HepG2 (cell line): ENCODE data around the gene KLHL21. TPM values are rescaled to one million over a fixed set of nuclear protein-coding genes. Genes with fewer than 3 reads are reported as not detected.
A peak's percentile ranks its signal among the peaks of the same experiment; 100 is the strongest.

Experiments
- CBFB ChIP-seq: sonication (generic); formaldehyde crosslinking; IDR thresholded peaks from 2 replicates; pipeline ENCODE4 v1.4.0; 2020; ENCODE audit warnings: missing genetic modification reagents
- CBX1 ChIP-seq: IDR thresholded peaks from one replicate; pipeline ENCODE4 v1.6.1; 2016; ENCODE audit warnings: antibody characterized with exemption, low read depth
- DMAP1 ChIP-seq: IDR thresholded peaks from 2 replicates; pipeline ENCODE4 v1.6.1; 2016
- DR1 ChIP-seq: sonication (generic); formaldehyde crosslinking; IDR thresholded peaks from 2 replicates; pipeline ENCODE4 v1.8.0; 2021; ENCODE audit warnings: mild to moderate bottlenecking, missing genetic modification reagents, inconsistent platforms
- E2F5 ChIP-seq: sonication (generic); formaldehyde crosslinking; conservative IDR thresholded peaks from 2 replicates; pipeline ENCODE4 v1.4.0; 2020; ENCODE audit warnings: missing genetic modification reagents
- EHMT2 ChIP-seq: fragments of 200-600 bp; sonication (generic); IDR thresholded peaks from 2 replicates; pipeline ENCODE4 v1.7.0; 2017; ENCODE audit warnings: antibody characterized with exemption, low read depth, low read length, borderline replicate concordance
- EP300 ChIP-seq, 3 experiments: sonication (generic) in 1 of 3; formaldehyde crosslinking in 1 of 3; IDR thresholded peaks; 2 replicates each; pipeline versions ENCODE4 v1.5.1 to v1.6.1; 2011 to 2020; ENCODE audit warnings: low read depth in 2 of 3, low read length in 2 of 3, borderline replicate concordance in 1 of 3, improper control_type of control experiment in 1 of 3, mild to moderate bottlenecking in 1 of 3, missing genetic modification reagents in 1 of 3, moderate library complexity in 1 of 3
- FOXM1 ChIP-seq: sonication (generic); formaldehyde crosslinking; IDR thresholded peaks from 2 replicates; pipeline ENCODE4 v1.5.0; 2020; ENCODE audit warnings: missing genetic modification reagents
- HES4 ChIP-seq: sonication (generic); formaldehyde crosslinking; IDR thresholded peaks from 2 replicates; pipeline ENCODE4 v1.9.0; 2021; ENCODE audit warnings: mild to moderate bottlenecking, missing genetic modification reagents, borderline replicate concordance
- NFIB ChIP-seq: sonication (generic); formaldehyde crosslinking; IDR thresholded peaks from 2 replicates; pipeline ENCODE4 v1.9.0; 2021; ENCODE audit warnings: missing genetic modification reagents, mild to moderate bottlenecking, borderline replicate concordance
- PHF5A ChIP-seq: IDR thresholded peaks from one replicate; pipeline ENCODE4 v1.6.1; 2018; ENCODE audit warnings: low read depth, missing genetic modification reagents; ENCODE audit not compliant: unreplicated experiment
- PRPF4 ChIP-seq: fragments of 200-400 bp; formaldehyde crosslinking; IDR thresholded peaks from 2 replicates; pipeline ENCODE4 v1.6.1; 2016; ENCODE audit warnings: low read length, low read depth; ENCODE audit not compliant: poor library complexity, severe bottlenecking
- PTBP1 ChIP-seq: fragments of 200-400 bp; formaldehyde crosslinking; IDR thresholded peaks from 2 replicates; pipeline ENCODE4 v1.6.1; 2018; ENCODE audit warnings: low read length, low read depth; ENCODE audit not compliant: poor library complexity, severe bottlenecking
- RBAK ChIP-seq: sonication (generic); formaldehyde crosslinking; IDR thresholded peaks from 2 replicates; pipeline ENCODE4 v1.5.1; 2020; ENCODE audit warnings: mild to moderate bottlenecking, missing genetic modification reagents
- SPEN ChIP-seq: sonication (generic); formaldehyde crosslinking; IDR thresholded peaks from 2 replicates; pipeline ENCODE4 v1.5.1; 2020; ENCODE audit warnings: low read depth, mild to moderate bottlenecking, missing genetic modification reagents
- THYN1 ChIP-seq: sonication (generic); formaldehyde crosslinking; IDR thresholded peaks from 2 replicates; pipeline ENCODE4 v1.8.1; 2023; ENCODE audit warnings: low read depth, mild to moderate bottlenecking, moderate library complexity, missing genetic modification reagents, borderline replicate concordance
- ZFP1 ChIP-seq: IDR thresholded peaks from 2 replicates; pipeline ENCODE4 v1.6.1; 2016
- ZFP62 ChIP-seq: sonication (generic); formaldehyde crosslinking; IDR thresholded peaks from 2 replicates; pipeline ENCODE4 v1.4.0; 2020; ENCODE audit warnings: missing genetic modification reagents
- ZHX1 ChIP-seq: sonication (generic); formaldehyde crosslinking; IDR thresholded peaks from 2 replicates; pipeline ENCODE4 v1.8.1; 2022; ENCODE audit warnings: low read depth, mild to moderate bottlenecking, missing genetic modification reagents
- ZNF10 ChIP-seq: sonication (generic); formaldehyde crosslinking; IDR thresholded peaks from 2 replicates; pipeline ENCODE4 v1.4.0; 2020; ENCODE audit warnings: mild to moderate bottlenecking, low read depth, missing genetic modification reagents, borderline replicate concordance
- ZNF7 ChIP-seq: IDR thresholded peaks from 2 replicates; pipeline ENCODE4 v1.6.1; 2016; ENCODE audit warnings: missing biosample characterization, missing genetic modification reagents
- ZNF703 ChIP-seq: sonication (generic); formaldehyde crosslinking; IDR thresholded peaks from 2 replicates; pipeline ENCODE4 v1.5.1; 2020; ENCODE audit warnings: missing genetic modification reagents, mild to moderate bottlenecking, moderate library complexity, borderline replicate concordance
- ZNF761 ChIP-seq: sonication (generic); formaldehyde crosslinking; conservative IDR thresholded peaks from 2 replicates; pipeline ENCODE4 v1.4.0; 2020; ENCODE audit warnings: mild to moderate bottlenecking, missing genetic modification reagents
- ZSCAN12 ChIP-seq: sonication (generic); formaldehyde crosslinking; IDR thresholded peaks from 2 replicates; pipeline ENCODE4 v1.9.0; 2021; ENCODE audit warnings: mild to moderate bottlenecking, missing genetic modification reagents
- polyA plus RNA-seq, 8 experiments: library from polyadenylated mRNA; depleted of rRNA in 3 of 8; stranded (reverse) in 7 of 8; unstranded in 1 of 8; fragments of >200 nt; fragmentation: Illumina TruSeq in 4 of 8; extraction: Trizol in 4 of 8; gene quantifications; 2 replicates each; pipeline versions ENCODE4 v1.2.1 to v1.2.3, GENCODE V29; 2011 to 2016; ENCODE audit warnings: low read depth in 4 of 8, missing spikeins in 1 of 8, mixed read lengths in 1 of 8; ENCODE audit not compliant: insufficient read depth in 1 of 8
- total RNA-seq, 5 experiments: library from RNA; depleted of rRNA; stranded (reverse); fragments of >200 nt; fragmentation: Illumina TruSeq; extraction: Trizol; gene quantifications; 2 replicates each; pipeline ENCODE4 v1.2.3, GENCODE V29; 2016; ENCODE audit warnings: low read depth in 1 of 5
- TF ChIP-seq, protein P1 (sequence below): sonication (generic); formaldehyde crosslinking; IDR thresholded peaks from 2 replicates; pipeline ENCODE4 v1.9.0; 2022; ENCODE audit warnings: low read depth, missing genetic modification reagents

The KLHL21 gene
- total and polyA plus RNA-seq, 2 of the 13 experiments (the other 11 are each of a cell fraction or from before 2014, with no cell fraction given): 14.8 to 25.0 TPM

GRCh38 chr1:6601049-6601922 is 1.4 kb downstream of the KLHL21 start (continued):
- TF ChIP-seq PRPF4 (no peak), SPEN (CRISPR knock-in tag) (peak; percentile 20; the same call in 1 of the 2 replicates), E2F5 (no peak), THYN1 (no peak), ZNF703 (CRISPR knock-in tag) (no peak), DR1 (no peak; the same call in 1 of the 2 replicates), ZSCAN12 (no peak), ZNF761 (CRISPR knock-in tag) (peak; percentile 19; the same call in 1 of the 2 replicates), HES4 (CRISPR knock-in tag) (no peak; the same call in 1 of the 2 replicates), PTBP1 (no peak), ZNF10 (no peak), CBFB (no peak), FOXM1 (CRISPR knock-in tag) (no peak), EP300 (IDR thresholded peaks at IDR 0.05; ENCODE audit: low read depth in 2 of 2, low read length in 2 of 2) (peak in 1 of 2 experiments; percentile 28; a peak in 1 of 4 replicates), EP300 (CRISPR knock-in tag; IDR thresholded peaks at IDR 0.05; ENCODE audit: borderline replicate concordance) (no peak), ZFP1 (CRISPR knock-in tag) (no peak), DMAP1 (CRISPR knock-in tag) (no peak; the same call in 1 of the 2 replicates), EHMT2 (no peak), PHF5A (CRISPR knock-in tag) (no peak), ZNF7 (CRISPR knock-in tag) (no peak), NFIB (CRISPR knock-in tag) (no peak), RBAK (no peak), ZHX1 (CRISPR knock-in tag) (no peak), ZFP62 (no peak), CBX1 (no peak)
- TF ChIP-seq, protein P1, sequence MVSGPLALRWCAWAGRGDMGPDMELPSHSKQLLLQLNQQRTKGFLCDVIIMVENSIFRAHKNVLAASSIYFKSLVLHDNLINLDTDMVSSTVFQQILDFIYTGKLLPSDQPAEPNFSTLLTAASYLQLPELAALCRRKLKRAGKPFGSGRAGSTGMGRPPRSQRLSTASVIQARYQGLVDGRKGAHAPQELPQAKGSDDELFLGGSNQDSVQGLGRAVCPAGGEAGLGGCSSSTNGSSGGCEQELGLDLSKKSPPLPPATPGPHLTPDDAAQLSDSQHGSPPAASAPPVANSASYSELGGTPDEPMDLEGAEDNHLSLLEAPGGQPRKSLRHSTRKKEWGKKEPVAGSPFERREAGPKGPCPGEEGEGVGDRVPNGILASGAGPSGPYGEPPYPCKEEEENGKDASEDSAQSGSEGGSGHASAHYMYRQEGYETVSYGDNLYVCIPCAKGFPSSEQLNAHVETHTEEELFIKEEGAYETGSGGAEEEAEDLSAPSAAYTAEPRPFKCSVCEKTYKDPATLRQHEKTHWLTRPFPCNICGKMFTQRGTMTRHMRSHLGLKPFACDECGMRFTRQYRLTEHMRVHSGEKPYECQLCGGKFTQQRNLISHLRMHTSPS (CRISPR knock-in tag): no peak
